ENCODE measurements around the gene CYTH1.

Gene CYTH1

GRCh38 chr17:78641666-78642065 lies 140.4 kb downstream of the CYTH1 start:
- no peaks in the 10 kb centered on the region for H3K27me3 ChIP-seq (ENCODE audit: insufficient read depth, insufficient read length)
- no peak overlapping the region for H3K9ac ChIP-seq (ENCODE audit: insufficient read length, low read depth)
- TF ChIP-seq SUZ12 (IDR thresholded peaks at IDR 0.05; ENCODE audit: extremely low read depth, insufficient read depth, insufficient read length) (no peak), YY1 (IDR thresholded peaks at IDR 0.05; ENCODE audit: insufficient read depth, insufficient read length) (no peak), ZNF274 (IDR thresholded peaks at IDR 0.05; ENCODE audit: low read depth, low read length) (no peak)
- H3K4me3 ChIP-seq (ENCODE audit: insufficient read length, low read depth), result no peak overlapping the region
- no peak for DNase-seq (ENCODE audit: low read depth, low spot score)
- no peaks in the 10 kb centered on the region for H3K9me3 ChIP-seq (ENCODE audit: insufficient read depth, low read length)
- no peaks in the 10 kb centered on the region for H3K36me3 ChIP-seq (ENCODE audit: insufficient read depth, insufficient read length, low read length)
- no peaks in the 10 kb centered on the region for H3K4me1 ChIP-seq (ENCODE audit: insufficient read depth, insufficient read length)

DNA sequence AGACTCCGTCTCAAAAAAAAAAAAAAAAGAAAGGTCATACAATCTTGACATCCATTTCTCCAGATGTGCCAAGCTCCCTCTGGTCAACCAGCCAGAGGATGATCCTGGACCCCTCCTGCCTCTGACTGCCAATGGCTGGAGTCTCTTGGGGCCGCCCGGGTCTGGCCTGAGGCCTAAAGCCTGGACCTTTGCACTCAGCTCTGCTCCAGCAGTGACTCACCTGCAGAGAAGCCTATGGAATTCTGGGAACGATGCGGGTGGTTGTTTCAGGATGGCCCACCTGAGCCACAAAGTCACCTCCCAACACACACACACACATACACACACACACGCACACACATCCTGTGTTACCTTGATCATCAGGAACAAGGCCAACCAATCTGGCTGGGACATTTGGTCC lies 140.8 kb downstream of the CYTH1 start:
- H3K27me3 ChIP-seq (ENCODE audit: insufficient read depth, insufficient read length), result no peaks in the 10 kb centered on the region
- H3K4me3 ChIP-seq (ENCODE audit: insufficient read length, low read depth), result no peak overlapping the region
- no peak overlapping the region for H3K9ac ChIP-seq (ENCODE audit: insufficient read length, low read depth)
- H3K36me3 ChIP-seq (ENCODE audit: insufficient read depth, insufficient read length, low read length), result no peaks in the 10 kb centered on the region
- DNase-seq (ENCODE audit: low read depth, low spot score), result no peak
- no peaks in the 10 kb centered on the region for H3K9me3 ChIP-seq (ENCODE audit: insufficient read depth, low read length)
- no peak for TF ChIP-seq YY1 (IDR thresholded peaks at IDR 0.05; ENCODE audit: insufficient read depth, insufficient read length)
- no peak for TF ChIP-seq ZNF274 (IDR thresholded peaks at IDR 0.05; ENCODE audit: low read depth, low read length)
- H3K4me1 ChIP-seq (ENCODE audit: insufficient read depth, insufficient read length), result no peaks in the 10 kb centered on the region

DNA sequence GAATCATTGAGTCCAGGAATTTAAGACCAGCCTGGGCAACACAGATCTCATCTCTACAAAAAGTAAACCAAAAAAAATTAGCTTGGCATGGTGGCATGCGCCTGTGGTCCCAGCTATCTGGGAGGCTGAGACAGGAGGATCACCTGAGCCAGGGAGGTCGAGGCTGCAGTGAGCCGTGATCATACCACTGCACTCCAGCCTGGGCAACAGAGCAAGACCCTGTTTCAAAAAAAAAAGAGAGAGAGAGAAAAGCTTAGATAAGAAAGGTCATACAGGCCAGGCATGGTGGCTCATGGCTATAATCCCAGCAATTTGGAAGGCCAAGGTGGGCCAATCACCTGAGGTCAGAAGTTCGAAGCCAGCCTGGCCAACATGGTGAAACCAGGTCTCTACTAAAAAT lies 141.4 kb downstream of the CYTH1 start:
- no peak overlapping the region for H3K9ac ChIP-seq (ENCODE audit: insufficient read length, low read depth)
- no peaks in the 10 kb centered on the region for H3K4me1 ChIP-seq (ENCODE audit: insufficient read depth, insufficient read length)
- no peak for TF ChIP-seq ZNF274 (IDR thresholded peaks at IDR 0.05; ENCODE audit: low read depth, low read length)
- no peak for TF ChIP-seq SUZ12 (IDR thresholded peaks at IDR 0.05; ENCODE audit: extremely low read depth, insufficient read depth, insufficient read length)
- TF ChIP-seq YY1 (IDR thresholded peaks at IDR 0.05; ENCODE audit: insufficient read depth, insufficient read length), result no peak
- no peaks in the 10 kb centered on the region for H3K27me3 ChIP-seq (ENCODE audit: insufficient read depth, insufficient read length)
- H3K4me3 ChIP-seq (ENCODE audit: insufficient read length, low read depth), result no peak overlapping the region
- no peaks in the 10 kb centered on the region for H3K9me3 ChIP-seq (ENCODE audit: insufficient read depth, low read length)
- DNase-seq (ENCODE audit: low read depth, low spot score), result no peak
- no peaks in the 10 kb centered on the region for H3K36me3 ChIP-seq (ENCODE audit: insufficient read depth, insufficient read length, low read length)

DNA sequence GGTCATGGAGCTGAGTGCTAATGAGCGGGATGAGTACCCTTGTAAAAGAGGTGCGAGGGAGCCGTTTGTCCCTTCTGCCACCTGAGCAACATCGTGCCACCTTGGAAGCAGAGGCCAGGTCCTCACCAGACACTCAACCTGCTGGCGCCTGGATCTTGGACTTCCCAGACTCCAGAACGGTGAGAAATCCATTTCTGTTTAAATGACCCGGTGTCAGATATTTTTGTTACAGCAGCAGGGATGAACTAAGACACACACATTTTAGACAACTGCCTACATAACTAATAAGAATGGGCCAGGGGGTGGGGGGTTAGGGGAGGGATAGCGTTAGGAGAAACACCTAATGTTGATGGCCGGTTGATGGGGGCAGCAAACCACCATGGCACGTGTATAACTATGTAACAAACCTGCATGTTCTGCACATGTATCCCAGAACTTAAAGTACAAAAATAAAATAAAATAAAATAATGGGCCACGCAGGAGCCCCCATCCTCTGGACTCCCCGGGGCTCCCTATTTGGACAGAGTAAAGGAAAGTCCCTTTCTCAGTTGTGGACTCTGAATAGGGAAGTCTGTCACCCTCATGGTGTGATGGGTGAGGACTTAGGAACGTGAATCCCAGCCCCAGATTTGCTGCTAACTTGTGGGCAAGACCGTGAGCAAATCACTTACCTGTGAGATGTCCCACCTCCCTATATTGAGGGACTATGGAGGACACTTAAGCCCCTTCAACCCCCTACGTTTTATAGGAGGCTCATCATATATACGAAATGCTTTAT lies 144.2 kb downstream of the CYTH1 start:
- TF ChIP-seq SUZ12 (IDR thresholded peaks at IDR 0.05; ENCODE audit: extremely low read depth, insufficient read depth, insufficient read length) (no peak), ZNF274 (IDR thresholded peaks at IDR 0.05; ENCODE audit: low read depth, low read length) (no peak), YY1 (IDR thresholded peaks at IDR 0.05; ENCODE audit: insufficient read depth, insufficient read length) (no peak)
- Histone ChIP-seq H3K4me3 (ENCODE audit: insufficient read length, low read depth) (no peak overlapping the region), H3K36me3 (ENCODE audit: insufficient read depth, insufficient read length, low read length) (no peaks in the 10 kb centered on the region), H3K27me3 (ENCODE audit: insufficient read depth, insufficient read length) (no peaks in the 10 kb centered on the region), H3K9ac (ENCODE audit: insufficient read length, low read depth) (no peak overlapping the region), H3K9me3 (ENCODE audit: insufficient read depth, low read length) (no peaks in the 10 kb centered on the region), H3K4me1 (ENCODE audit: insufficient read depth, insufficient read length) (no peaks in the 10 kb centered on the region)
- DNase-seq (ENCODE audit: low read depth, low spot score), result no peak

- H3K9ac ChIP-seq (ENCODE audit: insufficient read length, low read depth), result no peak overlapping the region
- no peak overlapping the region for H3K4me3 ChIP-seq (ENCODE audit: insufficient read length, low read depth)
- no peaks in the 10 kb centered on the region for H3K9me3 ChIP-seq (ENCODE audit: insufficient read depth, low read length)
- no peaks in the 10 kb centered on the region for H3K27me3 ChIP-seq (ENCODE audit: insufficient read depth, insufficient read length)
- no peak for DNase-seq (ENCODE audit: low read depth, low spot score)
- no peaks in the 10 kb centered on the region for H3K36me3 ChIP-seq (ENCODE audit: insufficient read depth, insufficient read length, low read length)
- no peaks in the 10 kb centered on the region for H3K4me1 ChIP-seq (ENCODE audit: insufficient read depth, insufficient read length)
- TF ChIP-seq ZNF274 (IDR thresholded peaks at IDR 0.05; ENCODE audit: low read depth, low read length), result no peak
- TF ChIP-seq SUZ12 (IDR thresholded peaks at IDR 0.05; ENCODE audit: extremely low read depth, insufficient read depth, insufficient read length), result no peak
- no peak for TF ChIP-seq YY1 (IDR thresholded peaks at IDR 0.05; ENCODE audit: insufficient read depth, insufficient read length)
These were observed 144.9 kb downstream of the CYTH1 start for GRCh38 chr17:78637146-78637545.

DNA sequence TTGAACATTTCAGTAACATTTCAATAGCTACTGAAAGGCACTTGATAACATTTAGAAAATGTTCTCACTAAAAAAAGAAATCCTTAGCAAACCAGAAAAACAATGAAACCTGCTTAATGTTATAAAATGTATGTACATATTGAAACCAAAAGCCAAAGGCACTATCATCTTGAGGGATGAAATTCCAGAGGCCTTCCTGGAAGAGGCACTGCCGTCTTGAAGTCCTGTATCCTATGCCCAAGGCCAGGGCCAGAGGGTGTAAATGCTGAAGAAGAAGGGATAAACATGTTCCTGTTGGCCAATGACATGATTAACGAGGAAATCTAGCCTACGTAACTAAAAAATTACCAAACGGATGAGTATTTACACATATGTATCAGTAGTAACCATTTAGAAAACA lies 147.9 kb downstream of the CYTH1 start:
- Histone ChIP-seq H3K4me3 (ENCODE audit: insufficient read length, low read depth) (no peak overlapping the region), H3K9me3 (ENCODE audit: insufficient read depth, low read length) (no peaks in the 10 kb centered on the region), H3K4me1 (ENCODE audit: insufficient read depth, insufficient read length) (no peaks in the 10 kb centered on the region), H3K9ac (ENCODE audit: insufficient read length, low read depth) (no peak overlapping the region), H3K27me3 (ENCODE audit: insufficient read depth, insufficient read length) (no peaks in the 10 kb centered on the region), H3K36me3 (ENCODE audit: insufficient read depth, insufficient read length, low read length) (no peaks in the 10 kb centered on the region)
- DNase-seq (ENCODE audit: low read depth, low spot score), result no peak
- TF ChIP-seq ZNF274 (IDR thresholded peaks at IDR 0.05; ENCODE audit: low read depth, low read length) (no peak), YY1 (IDR thresholded peaks at IDR 0.05; ENCODE audit: insufficient read depth, insufficient read length) (no peak), SUZ12 (IDR thresholded peaks at IDR 0.05; ENCODE audit: extremely low read depth, insufficient read depth, insufficient read length) (no peak)

DNA sequence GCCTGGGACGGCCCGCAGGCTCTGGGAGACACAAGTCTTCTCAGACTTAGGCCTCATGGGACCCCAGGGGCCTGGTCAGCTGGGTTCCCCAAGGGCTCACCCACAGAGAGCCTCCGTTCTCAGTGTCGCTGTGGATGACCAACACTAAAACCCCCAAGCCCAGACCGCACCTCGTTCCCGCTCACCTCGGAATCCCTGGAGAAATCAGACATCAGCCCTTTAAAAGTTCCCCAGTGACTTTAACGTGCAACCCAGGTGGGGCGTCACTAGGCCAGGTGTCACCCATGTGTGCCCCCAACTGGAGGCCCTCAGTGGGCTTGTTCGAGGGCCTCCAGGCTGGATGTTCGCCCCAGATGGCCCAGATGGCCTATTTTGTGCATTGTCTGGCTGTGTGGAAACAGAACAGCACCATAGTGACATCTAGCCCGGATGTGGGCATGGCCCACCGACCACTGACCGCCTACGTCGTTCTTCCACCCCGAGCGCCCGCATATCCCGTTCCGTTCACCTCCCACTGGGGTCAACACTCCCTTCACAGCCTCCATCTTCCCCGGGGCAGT lies 152.6 kb downstream of the CYTH1 start:
- H3K9me3 ChIP-seq (ENCODE audit: insufficient read depth, low read length), result no peaks in the 10 kb centered on the region
- DNase-seq (ENCODE audit: low read depth, low spot score), result no peak
- H3K4me1 ChIP-seq (ENCODE audit: insufficient read depth, insufficient read length), result peaks cover 3% of the 10 kb centered on the region
- no peak overlapping the region for H3K9ac ChIP-seq (ENCODE audit: insufficient read length, low read depth)
- H3K36me3 ChIP-seq (ENCODE audit: insufficient read depth, insufficient read length, low read length), result no peaks in the 10 kb centered on the region
- no peak overlapping the region for H3K4me3 ChIP-seq (ENCODE audit: insufficient read length, low read depth)
- no peaks in the 10 kb centered on the region for H3K27me3 ChIP-seq (ENCODE audit: insufficient read depth, insufficient read length)
- no peak for TF ChIP-seq ZNF274 (IDR thresholded peaks at IDR 0.05; ENCODE audit: low read depth, low read length)
- no peak for TF ChIP-seq YY1 (IDR thresholded peaks at IDR 0.05; ENCODE audit: insufficient read depth, insufficient read length)
- TF ChIP-seq SUZ12 (IDR thresholded peaks at IDR 0.05; ENCODE audit: extremely low read depth, insufficient read depth, insufficient read length), result no peak
